Hematopoietic multipotent progenitor cell treated with erythropoietin and hydrocortisone succinate and interleukin-3 and kit ligand, for 15 days (in vitro differentiated cells): ENCODE results near the gene TUBA4A.
"Not testable (repeated sequence)": the region's sequence is repeated elsewhere in the genome, so short reads cannot be mapped to it uniquely, and the experiment has no call there.

Source experiments
- DNase-seq: peaks from one replicate; pipeline ENCODE4 v3.0.0-alpha.2; 2015; ENCODE audit warnings: low spot score

TUBA4A gene

GRCh38 chr2:219266886-219267285 is 13.2 kb upstream of the TUBA4A start:
- DNase-seq = no peak

- DNase-seq = no peak
Observed at GRCh38 chr2:219266232-219266631, 12.5 kb upstream of the TUBA4A start.

DNA sequence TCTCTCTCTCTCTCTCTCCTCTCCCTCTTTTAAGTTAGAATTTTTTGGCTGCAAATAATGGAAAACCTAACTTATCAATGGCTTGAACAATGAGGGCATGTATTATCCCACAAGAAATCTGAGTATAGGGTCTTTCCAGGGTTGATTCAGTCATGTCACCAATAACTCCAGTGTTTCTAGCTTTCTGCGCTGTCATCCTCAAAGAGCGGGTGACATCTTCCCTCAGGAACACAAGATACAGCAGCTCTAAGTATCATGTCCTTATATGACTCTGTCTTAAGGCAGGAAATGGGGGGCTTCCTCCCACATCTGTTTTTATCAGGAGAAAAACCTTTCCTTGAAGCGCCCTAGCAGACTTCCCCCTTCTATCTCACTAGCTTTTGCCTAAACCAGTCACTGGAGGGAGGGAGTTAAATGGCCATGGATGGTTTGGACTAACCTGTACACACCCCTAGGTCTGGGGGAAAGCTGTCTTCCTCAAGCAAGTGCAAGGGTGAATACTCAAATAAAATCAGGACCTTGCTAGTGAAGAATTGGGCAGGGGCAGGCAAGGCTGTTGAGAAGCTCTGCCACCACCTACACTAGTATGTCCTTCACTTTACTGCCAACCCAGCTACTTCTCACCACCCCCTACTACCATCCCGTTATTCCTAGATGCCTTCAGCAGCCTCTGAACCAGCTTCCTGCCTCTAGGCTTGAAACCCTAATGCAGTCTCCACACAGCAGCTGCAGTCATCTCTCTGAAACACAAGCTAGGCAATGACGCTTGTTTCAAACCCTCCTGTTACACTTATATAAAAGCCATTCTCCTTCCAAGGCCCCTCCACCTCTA is 7.5 kb upstream of the TUBA4A start:
- no peak for DNase-seq

DNA sequence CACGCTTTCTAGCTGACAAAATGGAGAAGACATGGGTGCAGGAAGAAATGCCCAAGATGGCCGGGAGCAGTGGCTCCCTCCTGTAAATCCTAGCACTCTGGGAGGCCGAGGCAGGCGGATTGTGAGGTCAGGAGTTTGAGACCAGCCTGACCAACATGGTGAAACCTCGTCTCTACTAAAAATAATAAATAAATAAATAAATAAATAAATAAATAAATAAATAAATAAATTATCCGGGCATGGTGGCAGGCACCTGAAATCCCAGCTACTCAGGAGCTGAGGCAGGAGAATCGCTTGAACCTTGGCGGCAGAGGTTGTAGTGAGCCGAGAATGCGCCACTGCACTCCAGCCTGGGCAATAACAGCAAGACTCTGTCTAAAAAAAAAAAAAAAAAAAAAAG is 5.2 kb upstream of the TUBA4A start:
- not testable (repeated sequence) for DNase-seq

DNA sequence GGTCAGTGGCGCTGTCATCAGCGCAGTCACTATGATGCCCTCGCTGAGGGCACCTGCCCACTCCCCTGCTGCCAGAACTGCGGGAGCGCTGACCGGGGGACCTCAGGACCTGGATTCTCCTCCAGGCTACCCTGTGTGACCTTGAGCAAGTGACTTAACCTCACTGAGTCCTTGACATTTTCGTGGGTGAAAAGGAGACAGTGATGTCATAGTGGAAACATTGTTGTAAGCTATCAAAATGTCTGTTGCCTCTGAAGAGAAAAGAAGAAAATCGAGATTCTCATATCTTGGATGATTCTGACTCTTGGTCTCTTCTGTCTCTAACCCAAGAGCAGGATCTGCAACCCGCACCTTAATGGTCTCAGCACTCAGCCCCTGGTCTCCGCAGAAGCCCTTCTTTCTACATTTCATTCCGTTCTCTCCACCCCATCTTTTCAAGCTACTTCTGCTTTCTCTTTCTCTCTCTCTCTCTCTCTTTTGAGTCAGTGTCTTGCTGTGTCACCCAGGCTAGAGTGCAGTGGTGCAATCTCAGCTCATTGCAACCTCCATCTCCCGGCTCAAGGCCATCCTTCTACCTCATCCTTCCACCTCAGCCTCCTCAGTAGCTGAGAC is 978 bp upstream of the TUBA4A start:
- DNase-seq = no peak

- DNase-seq = peak; percentile 33
Observed at GRCh38 chr2:219252900-219253752, 592 bp downstream of the TUBA4A start, which contains the start of gene TUBA4B. TUBA4B (plus strand) TSS chr2:219253243; CDS start chr2:219253408, 165 bp downstream.

GRCh38 chr2:219252570-219252899 is 1.2 kb downstream of the TUBA4A start:
- DNase-seq = no peak

GRCh38 chr2:219252084-219252483 is 1.6 kb downstream of the TUBA4A start:
- no peak for DNase-seq

- no peak for DNase-seq
Observed at GRCh38 chr2:219251656-219252055, 2.1 kb downstream of the TUBA4A start.

DNA sequence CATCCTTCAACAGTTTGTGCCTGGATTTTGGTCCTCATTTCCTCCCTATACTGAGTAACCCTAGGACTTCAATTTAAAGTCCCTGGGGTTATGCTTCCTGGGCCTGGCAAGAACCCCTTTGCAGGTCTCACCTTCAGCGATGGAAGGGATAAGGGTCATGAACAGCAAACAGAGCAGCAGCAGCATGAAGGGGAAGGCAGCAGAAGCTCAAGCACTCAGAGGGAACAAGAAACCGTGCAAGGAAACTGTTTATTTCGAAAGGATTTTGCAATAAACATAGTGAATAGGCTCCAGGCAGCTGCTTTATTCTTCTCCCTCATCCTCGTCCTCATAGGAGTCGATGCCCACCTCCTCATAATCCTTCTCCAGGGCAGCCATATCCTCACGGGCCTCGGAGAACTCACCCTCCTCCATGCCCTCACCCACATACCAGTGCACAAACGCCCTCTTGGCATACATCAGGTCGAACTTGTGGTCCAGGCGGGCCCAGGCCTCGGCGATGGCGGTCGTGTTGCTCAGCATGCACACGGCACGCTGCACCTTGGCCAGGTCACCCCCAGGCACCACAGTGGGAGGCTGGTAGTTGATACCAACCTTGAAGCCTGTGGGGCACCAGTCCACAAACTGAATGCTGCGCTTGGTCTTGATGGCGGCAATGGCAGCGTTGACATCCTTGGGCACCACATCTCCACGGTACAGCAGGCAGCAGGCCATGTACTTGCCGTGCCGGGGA is 3.5 kb downstream of the TUBA4A start:
- DNase-seq = no peak

GRCh38 chr2:219249203-219249980 is 4.3 kb downstream of the TUBA4A start:
- DNase-seq = peak; percentile 62

DNA sequence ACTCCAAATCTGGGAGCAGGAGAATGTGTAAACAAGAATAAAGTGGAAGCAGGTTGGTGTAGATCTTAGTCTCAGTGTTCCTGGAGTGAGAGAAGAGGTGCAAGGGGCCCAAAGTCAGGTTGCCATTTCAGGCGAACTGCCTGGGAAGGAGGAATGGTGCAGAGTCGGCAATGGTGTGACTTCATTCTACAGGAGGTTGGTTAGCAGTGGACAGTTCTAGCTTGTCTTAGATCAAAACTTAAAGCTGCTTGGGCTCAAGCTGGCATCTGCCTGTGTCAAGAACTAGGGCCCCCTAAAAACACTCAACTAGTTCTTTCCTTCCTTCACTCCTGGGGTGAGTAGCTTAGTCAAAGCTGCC is 4.9 kb downstream of the TUBA4A start:
- no peak for DNase-seq

DNA sequence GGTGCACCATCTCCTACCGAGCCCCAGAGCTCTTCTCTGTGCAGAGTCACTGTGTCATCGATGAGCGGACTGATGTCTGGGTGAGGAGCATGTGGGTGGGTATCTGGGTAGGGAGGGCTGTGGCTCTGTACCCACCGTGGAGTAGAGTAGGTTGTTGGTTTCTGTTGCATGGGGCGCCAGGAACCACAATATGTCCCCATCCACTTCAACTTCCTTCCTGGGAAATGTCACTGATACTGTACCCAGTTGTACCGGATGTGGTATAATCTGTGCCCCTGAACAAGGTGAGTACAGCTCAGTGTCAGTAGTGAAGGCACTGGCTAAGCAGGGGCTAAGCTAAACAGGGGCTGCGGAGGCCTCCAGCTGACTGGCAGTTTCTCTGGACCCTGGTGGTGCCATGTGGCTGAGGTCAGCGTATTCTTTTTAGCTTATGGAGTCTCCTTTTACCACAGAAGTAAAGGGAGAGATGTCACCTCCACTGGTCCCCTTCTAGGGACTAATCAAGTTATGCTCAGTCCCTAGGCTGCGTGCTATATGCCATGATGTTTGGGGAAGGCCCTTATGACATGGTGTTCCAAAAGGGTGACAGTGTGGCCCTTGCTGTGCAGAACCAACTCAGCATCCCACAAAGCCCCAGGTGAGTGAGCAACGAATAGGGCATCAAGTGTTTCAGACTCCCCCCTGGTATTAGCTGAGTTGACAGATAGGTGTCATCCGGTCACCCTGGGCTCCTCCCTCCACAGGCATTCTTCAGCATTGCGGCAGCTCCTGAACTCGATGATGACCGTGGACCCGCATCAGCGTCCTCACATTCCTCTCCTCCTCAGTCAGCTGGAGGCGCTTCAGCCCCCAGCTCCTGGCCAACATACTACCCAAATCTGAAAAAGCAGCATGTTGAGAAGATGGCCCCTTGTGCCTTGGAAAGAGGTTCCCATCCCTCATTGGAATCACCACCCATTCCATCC is 5.8 kb downstream of the TUBA4A start:
- DNase-seq = no peak

GRCh38 chr2:219246559-219246958 is 7.2 kb downstream of the TUBA4A start:
- DNase-seq = no peak

DNA sequence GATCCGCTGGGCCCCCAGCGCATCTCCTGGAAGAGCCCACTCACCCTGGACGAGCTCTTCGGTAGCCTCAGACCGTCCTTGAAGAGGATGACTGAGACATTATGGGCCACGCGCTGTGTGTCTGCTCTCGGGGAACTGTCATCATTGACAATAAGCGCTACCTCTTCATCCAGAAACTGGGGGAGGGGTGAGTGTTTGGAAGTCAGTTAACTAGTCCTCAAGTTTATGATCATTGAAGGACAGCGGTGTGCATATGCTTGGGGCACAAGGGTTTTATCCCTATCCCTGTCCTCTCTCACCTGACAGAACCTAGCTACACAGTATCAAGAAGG is 7.9 kb downstream of the TUBA4A start:
- no peak for DNase-seq

DNA sequence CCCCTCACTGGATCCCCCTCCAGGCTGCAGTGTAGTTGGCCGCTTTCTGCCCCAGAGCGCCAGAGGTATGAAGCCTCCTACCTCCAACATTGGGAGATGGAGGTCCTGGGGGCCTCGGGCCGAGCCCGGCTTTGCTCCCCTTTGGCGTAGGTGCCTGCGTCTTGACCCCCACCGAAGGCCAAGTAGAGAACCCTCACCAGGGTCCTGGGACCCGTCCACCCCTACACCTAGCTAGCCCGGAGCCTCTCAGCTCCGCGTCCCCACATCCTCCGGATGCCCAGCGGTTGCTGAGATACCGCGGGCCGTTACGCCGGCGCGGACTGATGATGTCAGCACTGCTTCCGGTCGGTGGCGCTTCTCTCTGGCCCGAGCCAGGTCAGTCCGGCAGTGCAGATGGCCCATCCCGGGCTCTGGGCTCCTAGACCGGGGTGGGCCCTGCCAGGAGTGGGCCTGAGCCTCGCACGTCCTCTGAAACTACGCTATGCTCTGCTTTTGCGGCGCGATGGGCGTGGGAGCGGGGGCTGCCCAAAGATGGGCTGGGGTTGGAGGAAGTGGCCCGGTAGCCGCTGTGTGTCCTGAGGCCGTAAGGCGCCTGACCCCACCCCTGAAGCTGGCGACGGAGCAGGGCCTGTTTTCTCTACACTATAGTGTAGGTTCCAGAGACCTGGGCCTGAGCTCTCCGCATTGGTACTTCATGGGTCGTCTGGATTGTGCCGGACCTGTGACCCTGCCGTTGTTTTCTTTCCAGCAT is 8.4 kb downstream of the TUBA4A start, which contains the start of the genes GLB1L and STK16:
Gene GLB1L (minus strand): TSS at position 297 of the 751 bp plus-strand sequence. CDS start 1,871 bp downstream, outside the sequence.
Gene STK16 (plus strand): TSS at position 332 of the 751 bp plus-strand sequence. CDS start 521 bp downstream, outside the sequence.
- DNase-seq = peak; percentile 91

DNA sequence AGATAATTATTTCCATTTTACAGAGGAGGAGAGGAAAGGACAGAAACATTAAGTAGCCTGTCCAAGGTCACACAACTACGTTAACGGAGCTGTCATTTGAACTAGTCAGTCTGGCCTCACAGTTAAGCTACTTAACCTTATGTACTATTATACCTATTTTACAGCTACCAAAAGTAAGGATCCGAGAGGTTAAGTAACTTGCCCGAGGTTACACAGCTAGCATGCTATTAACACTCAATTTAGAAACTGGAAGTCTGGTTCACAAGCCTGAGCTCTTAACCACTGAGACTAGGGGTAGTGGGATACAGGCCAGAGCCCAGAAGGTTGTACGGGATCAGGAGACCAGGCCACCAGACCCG is 8.9 kb downstream of the TUBA4A start:
- DNase-seq = no peak

- no peak for DNase-seq
Observed at GRCh38 chr2:219243291-219243761, 10.4 kb downstream of the TUBA4A start.

DNA sequence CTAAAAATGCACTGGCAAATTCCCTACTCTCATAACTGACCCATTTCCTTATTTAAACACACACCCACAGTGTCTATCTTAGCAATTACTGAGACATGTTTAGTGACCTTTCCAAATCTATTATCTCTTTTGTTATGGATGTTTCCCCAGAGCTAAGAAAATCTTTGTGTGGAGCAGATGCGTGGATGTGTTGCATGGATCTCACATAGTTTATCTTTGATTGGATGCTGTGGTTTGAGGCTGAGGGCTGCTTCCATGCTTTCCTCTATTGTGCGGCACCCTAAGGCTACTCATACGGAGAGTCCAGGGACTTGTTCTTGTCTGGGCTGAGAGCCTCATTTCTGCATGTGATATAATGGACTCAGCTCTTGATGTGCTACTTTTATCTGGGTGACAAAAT is 19.4 kb downstream of the TUBA4A start:
- no peak for DNase-seq
